NCI-H446 (cell line): ENCODE results near the gene MAMDC4.
"Not testable (repeated sequence)": the region's sequence is repeated elsewhere in the genome, so short reads cannot be mapped to it uniquely, and the experiment has no call there.

Experiments used
- DNase-seq, 2 experiments: peaks; one replicate each; lab custom pipeline; 2025; lab: John Stamatoyannopoulos, UW

Gene MAMDC4

GRCh38 chr9:136825295-136826187 is 26.6 kb upstream of the MAMDC4 start:
- no peak for DNase-seq

GRCh38 chr9:136826188-136826541 is 26.0 kb upstream of the MAMDC4 start:
- DNase-seq = no peak

DNA sequence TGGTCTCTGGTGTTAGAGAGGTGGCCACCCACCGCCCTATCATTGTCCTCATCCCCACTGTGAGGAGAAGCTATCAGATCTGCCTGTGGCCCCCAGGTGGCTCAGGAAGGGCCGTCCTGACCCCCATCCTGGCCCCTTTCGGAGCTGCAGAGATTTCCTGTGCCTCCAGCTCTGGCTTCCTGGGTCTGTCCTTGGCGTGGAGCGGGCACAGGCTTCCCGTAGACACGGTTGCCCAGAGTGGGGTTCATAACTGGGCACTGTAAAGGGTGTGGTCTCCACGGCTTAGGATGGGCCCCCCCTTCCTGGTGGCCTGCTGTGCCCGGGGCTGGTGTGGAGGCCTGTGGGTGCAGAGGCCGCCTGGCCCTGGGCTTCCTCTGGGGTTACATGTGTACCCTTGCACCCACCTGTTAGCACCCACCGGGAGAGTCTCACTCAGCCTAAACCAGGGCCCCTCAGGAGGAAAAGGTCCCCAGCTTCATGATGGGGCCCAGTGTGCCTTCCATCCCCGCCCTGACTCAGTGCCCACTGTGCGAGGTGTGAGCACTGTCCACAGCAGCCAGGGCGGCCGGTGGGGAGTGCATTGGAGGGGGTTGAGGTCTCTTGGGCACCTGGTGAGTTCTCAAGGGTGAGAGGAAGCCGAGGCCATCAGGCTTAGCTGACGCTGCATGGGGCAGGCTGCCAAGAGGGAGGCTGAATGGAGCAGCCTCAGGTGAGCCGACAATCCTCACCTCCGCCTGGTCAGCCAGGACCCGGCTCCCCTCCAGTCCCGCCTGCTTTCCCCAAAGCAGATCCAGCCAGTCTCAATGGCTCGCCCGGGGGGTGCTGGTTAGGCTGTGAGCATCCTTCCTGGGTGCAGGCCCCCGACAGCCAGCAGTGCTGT is 25.2 kb upstream of the MAMDC4 start:
- DNase-seq = no peak

DNA sequence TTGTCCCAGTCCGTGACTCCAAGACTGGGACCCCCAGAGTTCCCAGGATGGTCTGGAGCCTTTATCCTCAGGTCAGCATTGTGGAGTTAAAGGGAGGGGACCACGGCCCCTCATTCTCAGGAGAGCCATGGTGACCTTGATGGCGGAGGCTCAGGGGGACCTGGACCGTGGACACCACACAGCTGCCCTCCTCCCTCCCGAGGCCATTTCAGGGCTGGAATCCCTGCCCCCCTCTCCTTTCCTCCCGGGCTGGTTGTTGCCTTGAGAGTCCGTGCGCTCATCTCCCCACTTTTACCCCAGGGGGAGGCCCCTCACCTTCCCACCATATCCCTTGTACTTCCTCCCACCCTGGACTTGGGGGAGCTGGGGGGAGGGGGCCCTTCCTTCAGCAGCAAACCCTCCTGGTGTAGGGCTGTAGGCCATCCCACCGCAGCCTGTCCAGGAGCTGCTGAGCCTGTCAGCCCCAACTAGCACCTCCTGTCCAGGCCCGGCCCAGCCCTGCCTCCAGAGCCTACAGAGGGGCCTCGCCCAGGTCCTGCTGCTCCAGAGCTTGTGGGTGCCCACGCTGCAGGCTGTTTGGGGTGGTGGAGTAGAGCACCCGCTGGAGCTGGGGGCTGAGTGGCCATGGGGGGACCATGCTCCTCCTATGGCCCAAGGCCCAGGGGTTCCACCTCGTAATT is 24.2 kb upstream of the MAMDC4 start:
- DNase-seq = no peak

- DNase-seq = no peak
Observed at GRCh38 chr9:136828474-136829140, 23.5 kb upstream of the MAMDC4 start.

- no peak for DNase-seq
Observed at GRCh38 chr9:136829412-136829811, 22.7 kb upstream of the MAMDC4 start.

- DNase-seq = no peak
Observed at GRCh38 chr9:136829981-136830885, 21.9 kb upstream of the MAMDC4 start.

- no peak for DNase-seq
Observed at GRCh38 chr9:136831002-136831719, 21.0 kb upstream of the MAMDC4 start.

GRCh38 chr9:136831720-136832104 is 20.4 kb upstream of the MAMDC4 start:
- DNase-seq = no peak

DNA sequence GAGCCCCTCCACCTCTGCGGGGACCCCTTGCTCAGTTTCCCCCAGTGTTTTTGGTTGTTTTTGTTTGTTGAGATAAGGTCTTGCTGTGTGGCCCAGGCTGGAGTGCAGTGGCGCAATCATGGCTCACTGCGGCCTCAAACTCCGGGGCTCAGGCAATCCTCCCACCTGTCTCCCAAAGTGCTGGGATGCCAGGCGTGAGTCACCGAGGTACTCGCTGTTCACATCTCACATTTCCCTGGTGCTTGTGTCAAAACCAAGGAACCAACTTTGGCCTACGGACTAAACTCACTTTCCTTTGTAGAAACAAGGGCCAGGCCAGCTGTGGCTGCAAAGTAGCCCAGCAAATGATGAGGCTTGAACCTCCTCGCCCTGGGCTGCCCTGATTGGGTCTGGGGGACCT is 19.6 kb upstream of the MAMDC4 start:
- no peak for DNase-seq

GRCh38 chr9:136833381-136834048 is 18.6 kb upstream of the MAMDC4 start:
- DNase-seq = not testable (repeated sequence)

GRCh38 chr9:136835162-136835931 is 16.8 kb upstream of the MAMDC4 start:
- no peak for DNase-seq

DNA sequence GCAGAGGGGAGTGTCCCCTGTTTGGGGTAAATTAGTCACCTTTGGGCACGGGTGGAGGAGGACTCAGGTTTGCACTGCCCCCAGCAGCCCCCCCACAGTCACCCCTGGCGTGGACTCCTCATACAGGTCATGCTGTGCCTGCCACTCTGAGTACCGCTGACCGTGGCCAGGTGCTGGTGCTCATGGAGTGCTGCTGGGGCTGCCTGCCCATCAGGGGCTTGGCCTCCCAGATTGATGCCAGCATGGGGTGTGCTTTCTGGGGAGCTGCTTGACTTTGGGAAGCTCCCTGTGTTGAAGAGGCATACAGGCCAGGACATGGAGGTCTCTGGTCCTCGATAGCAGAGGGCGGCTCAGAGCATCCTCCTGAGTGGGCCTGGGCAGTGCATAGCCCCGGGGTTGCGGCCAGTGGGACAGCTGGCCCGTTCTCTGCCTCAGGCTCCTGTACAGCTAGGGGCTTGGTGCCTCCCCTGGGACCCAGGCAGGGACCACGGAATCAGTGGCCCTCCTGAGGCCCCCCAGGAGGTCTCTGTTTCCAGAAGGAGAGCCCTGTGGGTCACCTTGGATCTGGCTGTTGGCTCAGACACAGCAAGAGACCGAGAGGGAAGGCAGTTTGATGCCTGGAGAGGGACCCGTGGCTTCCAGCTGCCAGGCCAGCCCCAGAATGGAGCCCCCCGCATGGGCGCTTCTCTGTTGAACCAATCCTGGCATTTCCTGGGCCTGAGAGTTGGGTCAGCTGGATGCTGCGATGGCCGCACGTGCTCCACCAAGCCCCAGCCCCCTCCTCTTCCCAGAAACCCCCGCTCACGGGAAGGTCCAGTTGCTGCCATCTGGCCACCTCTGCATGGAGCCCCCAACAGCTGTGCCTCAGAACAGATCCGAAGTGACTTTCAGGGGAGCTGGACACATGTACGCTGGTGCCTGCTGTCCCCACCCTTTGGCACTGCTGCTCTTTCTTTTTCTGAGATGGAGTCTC is 15.9 kb upstream of the MAMDC4 start:
- no peak for DNase-seq

DNA sequence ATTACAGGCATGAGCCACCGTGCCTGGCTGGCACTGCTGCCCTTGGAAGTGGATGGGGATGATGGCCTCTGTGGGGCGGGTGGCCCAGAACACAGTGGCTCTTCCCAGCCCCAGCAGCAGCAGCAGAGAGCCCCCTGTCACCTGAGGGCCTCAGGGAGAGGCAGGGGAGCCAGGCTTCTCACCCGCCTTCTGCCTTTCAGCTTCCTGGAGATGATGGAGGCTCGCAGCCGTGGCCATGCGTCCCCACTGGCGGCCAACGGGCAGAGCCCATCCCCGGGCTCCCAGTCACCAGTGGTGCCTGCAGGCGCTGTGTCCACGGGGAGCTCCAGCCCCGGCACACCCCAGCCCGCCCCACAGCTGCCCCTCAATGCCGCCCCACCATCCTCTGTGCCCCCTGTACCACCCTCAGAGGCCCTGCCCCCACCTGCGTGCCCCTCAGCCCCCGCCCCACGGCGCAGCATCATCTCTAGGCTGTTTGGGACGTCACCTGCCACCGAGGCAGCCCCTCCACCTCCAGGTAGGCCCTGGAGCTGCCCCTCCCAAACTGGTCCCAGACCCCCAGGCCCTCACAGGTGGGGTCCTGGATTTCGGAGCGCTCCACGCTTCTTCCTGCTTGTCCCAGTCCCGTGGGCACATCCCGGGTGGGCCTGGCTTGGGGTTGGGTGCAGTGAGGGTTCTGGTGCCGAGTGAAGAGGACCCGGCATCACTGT is 14.8 kb upstream of the MAMDC4 start:
- no peak for DNase-seq

DNA sequence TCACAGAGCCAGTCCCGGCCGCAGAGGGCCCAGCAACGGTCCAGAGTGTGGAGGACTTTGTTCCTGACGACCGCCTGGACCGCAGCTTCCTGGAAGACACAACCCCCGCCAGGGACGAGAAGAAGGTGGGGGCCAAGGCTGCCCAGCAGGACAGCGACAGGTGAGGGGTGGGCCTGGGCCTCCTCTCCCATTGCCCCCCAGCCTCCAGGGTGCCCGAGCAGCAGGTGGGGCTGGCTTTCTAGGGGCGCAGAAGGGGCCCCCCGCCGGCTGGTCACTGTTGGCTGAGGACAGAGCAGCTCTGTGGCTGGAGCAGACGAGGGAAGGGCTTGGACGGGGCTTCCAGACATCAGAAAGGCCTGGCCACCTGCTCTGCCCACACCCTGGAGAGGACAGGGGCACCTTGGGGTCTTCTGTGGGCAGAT is 14.3 kb upstream of the MAMDC4 start:
- not testable (repeated sequence) for DNase-seq

- DNase-seq = no peak
Observed at GRCh38 chr9:136838314-136839228, 13.6 kb upstream of the MAMDC4 start.
